ENCODE measurements around the gene DOHH.
"Not testable (repeated sequence)": the region's sequence is repeated elsewhere in the genome, so short reads cannot be mapped to it uniquely, and the experiment has no call there.

Gene DOHH

GRCh38 chr19:3518659-3519058, 18.2 kb upstream of the DOHH start:
- no peak for DNase-seq

- no peak for DNase-seq
Observed at GRCh38 chr19:3518255-3518654, 17.8 kb upstream of the DOHH start.

- no peak for DNase-seq
Observed at GRCh38 chr19:3517638-3518037, 17.2 kb upstream of the DOHH start.

GRCh38 chr19:3516675-3517207, 16.3 kb upstream of the DOHH start:
- no peak for DNase-seq

GRCh38 chr19:3515891-3516422, 15.5 kb upstream of the DOHH start:
- DNase-seq, result no peak

GRCh38 chr19:3514930-3515329, 14.5 kb upstream of the DOHH start:
- DNase-seq, result no peak

- no peak for DNase-seq
Observed at GRCh38 chr19:3513229-3514140, 13.0 kb upstream of the DOHH start.

GRCh38 chr19:3512562-3513228, 12.2 kb upstream of the DOHH start:
- DNase-seq, result no peak

GRCh38 chr19:3511506-3512251, 11.2 kb upstream of the DOHH start:
- no peak for DNase-seq

GRCh38 chr19:3510727-3511126, 10.3 kb upstream of the DOHH start:
- no peak for DNase-seq

GRCh38 chr19:3509566-3509989, 9.1 kb upstream of the DOHH start:
- DNase-seq, result no peak

GRCh38 chr19:3508771-3509535, 8.5 kb upstream of the DOHH start:
- DNase-seq, result no peak

- DNase-seq, result not testable (repeated sequence)
Observed at GRCh38 chr19:3508121-3508661, 7.7 kb upstream of the DOHH start.

- DNase-seq, result no peak
Observed at GRCh38 chr19:3507371-3508120, 7.1 kb upstream of the DOHH start.

- peak in 3 of 4 experiments; percentile 30 to 47 (median 37) for DNase-seq
Observed at GRCh38 chr19:3506384-3507340, 6.2 kb upstream of the DOHH start.

GRCh38 chr19:3505598-3506383, 5.3 kb upstream of the DOHH start, which contains the start of gene FZR1:
Gene FZR1, plus strand, starts transcription at chr19:3506311. Its CDS starts 16,679 bp downstream, at chr19:3522990.
- peak; percentile 100 for DNase-seq

GRCh38 chr19:3504735-3505134, 4.3 kb upstream of the DOHH start:
- no peak for DNase-seq

- no peak for DNase-seq
Observed at GRCh38 chr19:3503036-3503572, 2.6 kb upstream of the DOHH start.
